AG04449 (cell line): Measurements from ENCODE around the gene CCDC183.

Experiments
- CTCF ChIA-PET: fragments of 350-600 bp; formaldehyde crosslinking; extraction: SDS; loops from one replicate; lab custom pipeline; 2021; ENCODE audit warnings: antibody characterized with exemption; lab: Yijun Ruan, JAX
- POLR2A ChIA-PET: fragments of 400-600, 350-600 bp; formaldehyde crosslinking; extraction: SDS; loops from one replicate; lab custom pipeline; 2020; ENCODE audit warnings: antibody characterized with exemption, inconsistent platforms; lab: Yijun Ruan, JAX
- DNase-seq: peaks from one replicate; pipeline ENCODE4 v3.0.0-alpha.2; 2010; ENCODE audit warnings: low read depth, low spot score
- H3K4me3 ChIP-seq: 2 replicates; pipeline ENCODE4 v1.5.1; 2011; ENCODE audit warnings: low read depth, mild to moderate bottlenecking, control low read depth, low read length
- CTCF ChIP-seq: IDR thresholded peaks from one replicate; pipeline ENCODE4 v1.5.1; 2011; ENCODE audit warnings: mild to moderate bottlenecking, moderate library complexity, low read length, control low read depth, inconsistent platforms; ENCODE audit not compliant: insufficient read depth; ENCODE audit errors: missing control alignments

Gene CCDC183

GRCh38 chr9:136796238-136796774 is at the start of gene CCDC183:
CCDC183 (plus strand) TSS chr9:136796338; CDS start chr9:136796398, 60 bp downstream.
- no peak for DNase-seq
- no peak within 1 kb of the TSS for H3K4me3 ChIP-seq
- CTCF ChIA-PET, result interaction anchor here (1.2 kb wide), 1 partner anchor 239 kb away, joined by 3 read pairs; no protein-coding TSS in a partner anchor
- no peak for TF ChIP-seq CTCF
- POLR2A ChIA-PET, result no interaction called here

- ChIA-PET POLR2A (no interaction called here), CTCF (interaction anchor here (1.6 kb wide), 1 partner anchor 23 kb away, joined by 3 read pairs; no protein-coding TSS in a partner anchor)
- no peak overlapping the region for H3K4me3 ChIP-seq
- TF ChIP-seq CTCF, result no peak
- no peak for DNase-seq
These were observed 49.5 kb upstream of the CCDC183 start for GRCh38 chr9:136746621-136747020.

- H3K4me3 ChIP-seq, result no peak overlapping the region
- DNase-seq, result no peak
- ChIA-PET CTCF (interaction anchor here (1.1 to 1.6 kb wide), 2 partner anchors 13 to 22 kb away, joined by 3 to 4 read pairs; no protein-coding TSS in a partner anchor), POLR2A (no interaction called here)
- no peak for TF ChIP-seq CTCF
These were observed 48.7 kb upstream of the CCDC183 start for GRCh38 chr9:136747161-136748060.

GRCh38 chr9:136748201-136748600 is 47.9 kb upstream of the CCDC183 start, which contains the start of gene LCN6:
LCN6 (minus strand) TSS chr9:136748525; CDS start chr9:136748483, 42 bp downstream.
- TF ChIP-seq CTCF, result no peak
- CTCF ChIA-PET, result interaction anchor here (1.1 kb wide), 1 partner anchor 12 kb away, joined by 4 read pairs; no protein-coding TSS in a partner anchor
- H3K4me3 ChIP-seq, result no peak within 1 kb of the TSS
- no peak for DNase-seq
- POLR2A ChIA-PET, result no interaction called here

GRCh38 chr9:136748666-136749611 is 47.2 kb upstream of the CCDC183 start:
- H3K4me3 ChIP-seq, result no peak overlapping the region
- POLR2A ChIA-PET, result interaction anchor here (1.1 kb wide), 1 partner anchor 20 kb away, joined by 5 read pairs; no protein-coding TSS in a partner anchor
- CTCF ChIA-PET, result interaction anchor here (3.1 kb wide), 1 partner anchor 11 kb away, joined by 19 read pairs; no protein-coding TSS in a partner anchor
- DNase-seq, result no peak
- TF ChIP-seq CTCF, result no peak
